ENCODE data around the gene ONECUT3. TPM values are rescaled to one million over a fixed set of nuclear protein-coding genes. Genes with fewer than 3 reads are reported as not detected.

Gene ONECUT3
- total and polyA plus RNA-seq, 9 of the 15 experiments (the other 6 are each of a cell fraction or from before 2014, with no cell fraction given): not detected

DNA sequence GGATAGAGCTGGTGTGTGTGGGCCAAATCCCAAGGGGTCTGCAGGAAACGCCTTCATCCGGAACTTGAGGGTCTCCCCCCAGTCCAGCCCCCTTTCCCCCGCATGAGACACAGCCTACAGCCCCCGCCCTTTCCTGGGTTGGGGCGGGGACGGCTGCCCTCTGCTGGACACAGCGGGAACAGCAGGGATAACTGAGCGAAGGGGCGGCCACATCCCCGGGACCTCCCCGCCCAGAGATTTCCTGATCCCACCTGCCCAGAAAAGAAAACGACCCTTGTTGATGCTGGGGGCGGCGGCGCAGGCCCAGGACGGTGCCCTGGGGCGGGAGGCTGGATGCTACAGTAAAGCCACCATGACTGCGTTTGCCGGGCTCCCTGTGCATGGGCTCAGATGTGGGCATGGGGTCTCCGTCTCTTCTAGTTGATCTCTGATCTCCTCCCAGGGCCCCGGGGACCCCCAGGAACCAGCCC, 14.2 kb downstream of the ONECUT3 start:
- POLR2A ChIA-PET: interaction anchor here (0.5 to 0.6 kb wide), 2 partner anchors 80 to 334 kb away, joined by 3 read pairs; no protein-coding TSS in a partner anchor
- TF ChIP-seq CREM (IDR thresholded peaks at IDR 0.05; ENCODE audit: low read depth): peak; percentile 32; the same call in 1 of the 2 replicates
- TF ChIP-seq SIN3B (IDR thresholded peaks at IDR 0.05; ENCODE audit: low read depth): peak; percentile 24; the same call in 1 of the 2 replicates
- TF ChIP-seq ZNF668 (CRISPR knock-in tag; IDR thresholded peaks at IDR 0.05): no peak
- peak; percentile 52; the same call in 1 of the 2 replicates for TF ChIP-seq GATAD2B (IDR thresholded peaks at IDR 0.05; ENCODE audit: borderline replicate concordance)
- TF ChIP-seq PRPF4 (IDR thresholded peaks at IDR 0.05; ENCODE audit: insufficient read depth, low read depth, low read length, poor library complexity, severe bottlenecking): no peak
- TF ChIP-seq, protein P1, sequence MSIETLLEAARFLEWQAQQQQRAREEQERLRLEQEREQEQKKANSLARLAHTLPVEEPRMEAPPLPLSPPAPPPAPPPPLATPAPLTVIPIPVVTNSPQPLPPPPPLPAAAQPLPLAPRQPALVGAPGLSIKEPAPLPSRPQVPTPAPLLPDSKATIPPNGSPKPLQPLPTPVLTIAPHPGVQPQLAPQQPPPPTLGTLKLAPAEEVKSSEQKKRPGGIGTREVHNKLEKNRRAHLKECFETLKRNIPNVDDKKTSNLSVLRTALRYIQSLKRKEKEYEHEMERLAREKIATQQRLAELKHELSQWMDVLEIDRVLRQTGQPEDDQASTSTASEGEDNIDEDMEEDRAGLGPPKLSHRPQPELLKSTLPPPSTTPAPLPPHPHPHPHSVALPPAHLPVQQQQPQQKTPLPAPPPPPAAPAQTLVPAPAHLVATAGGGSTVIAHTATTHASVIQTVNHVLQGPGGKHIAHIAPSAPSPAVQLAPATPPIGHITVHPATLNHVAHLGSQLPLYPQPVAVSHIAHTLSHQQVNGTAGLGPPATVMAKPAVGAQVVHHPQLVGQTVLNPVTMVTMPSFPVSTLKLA (conservative IDR thresholded peaks at IDR 0.05): peak; percentile 33 to 51; a peak in 1 of 4 replicates
- no peak for TF ChIP-seq GTF2E2 (tag; IDR thresholded peaks at IDR 0.05)
- no peak for TF ChIP-seq ZNF584 (CRISPR knock-in tag; IDR thresholded peaks at IDR 0.05; ENCODE audit: low read depth)
- TF ChIP-seq, protein P2, sequence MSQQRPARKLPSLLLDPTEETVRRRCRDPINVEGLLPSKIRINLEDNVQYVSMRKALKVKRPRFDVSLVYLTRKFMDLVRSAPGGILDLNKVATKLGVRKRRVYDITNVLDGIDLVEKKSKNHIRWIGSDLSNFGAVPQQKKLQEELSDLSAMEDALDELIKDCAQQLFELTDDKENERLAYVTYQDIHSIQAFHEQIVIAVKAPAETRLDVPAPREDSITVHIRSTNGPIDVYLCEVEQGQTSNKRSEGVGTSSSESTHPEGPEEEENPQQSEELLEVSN (IDR thresholded peaks at IDR 0.05; ENCODE audit: borderline replicate concordance in 1 of 2, extremely low read depth in 1 of 2, insufficient read depth in 1 of 2, insufficient read length in 1 of 2, low read depth in 1 of 2, low read length in 1 of 2, poor library complexity in 1 of 2, severe bottlenecking in 1 of 2): peak in 1 of 2 experiments; percentile 41
- TF ChIP-seq MTA3 (IDR thresholded peaks at IDR 0.05; ENCODE audit: borderline replicate concordance): 0 out of 2 replicates have a peak, but pooled peaks have one; percentile 16
- no peak for TF ChIP-seq PCBP2 (IDR thresholded peaks at IDR 0.05; ENCODE audit: low read depth, low read length, poor library complexity, severe bottlenecking)
- TF ChIP-seq FOXP1 (CRISPR knock-in tag; IDR thresholded peaks at IDR 0.05): peak; percentile 30; the same call in 1 of the 2 replicates
- TF ChIP-seq ZNF75A (CRISPR knock-in tag; IDR thresholded peaks at IDR 0.05): no peak
- no peak for TF ChIP-seq ZNF133 (CRISPR knock-in tag; IDR thresholded peaks at IDR 0.05)
- peak; percentile 21; the same call in 1 of the 2 replicates for TF ChIP-seq ARID1B (IDR thresholded peaks at IDR 0.05)
- peak; percentile 72 for TF ChIP-seq CC2D1A (IDR thresholded peaks at IDR 0.05)
- TF ChIP-seq HNRNPH1 (optimal IDR thresholded peaks at IDR 0.05; ENCODE audit: low read depth, low read length): no peak

More for the DNA sequence above, 14.2 kb downstream of the ONECUT3 start:
- Histone ChIP-seq H3K4me1 (replicated peaks in 1 of 2; ENCODE audit: control insufficient read depth in 2 of 2, insufficient read depth in 2 of 2, low read length in 2 of 2) (peaks cover 9 to 51% of the 10 kb centered on the region in 2 experiments; a peak in 4 of 5 replicates), H3K36me3 (ENCODE audit: control insufficient read depth, insufficient read depth, low read length) (no peaks in the 10 kb centered on the region), H4K20me1 (replicated peaks; ENCODE audit: control insufficient read depth, insufficient read depth, low read length) (no peaks in the 10 kb centered on the region), H3K9ac (ENCODE audit: insufficient read depth in 1 of 2, low read depth in 2 of 2, low read length in 2 of 2) (peak overlapping the region; percentile 39 to 84), H3K4me3 (no peak overlapping the region), H3K79me2 (ENCODE audit: control insufficient read depth, insufficient read depth, low read length) (no peaks in the 10 kb centered on the region), H3K27me3 (ENCODE audit: control insufficient read depth in 2 of 2, insufficient read depth in 2 of 2, low read length in 2 of 2) (peaks cover 0 to 10% of the 10 kb centered on the region in 2 experiments; a peak in 4 of 5 replicates), H3K9me3 (replicated peaks; ENCODE audit: control insufficient read depth, insufficient read depth, low read depth, low read length) (peaks cover 9% of the 10 kb centered on the region), H3K27ac (ENCODE audit: extremely low read depth, low read depth, low read length) (no peak overlapping the region; the same call in 2 of the 3 replicates), H2AFZ (ENCODE audit: low read depth, low read length) (peak overlapping the region; percentile 80), H3K4me2 (ENCODE audit: insufficient read depth, low read length) (peak overlapping the region; percentile 27; the same call in 1 of the 2 replicates), H3K9me1 (ENCODE audit: control insufficient read depth, insufficient read depth, low read length) (no peaks in the 10 kb centered on the region)
- 3% methylated on average over 18 of the region's 21 CpGs for WGBS (ENCODE audit: insufficient coverage, low coverage, missing lambda C conversion rate)
- intact Hi-C loops (cut with micrococcal nuclease) (loop anchor here (1.0 to 10.0 kb wide), 3 partner anchors 95 to 223 kb away; partner anchors contain the start of gene UQCR11), in situ Hi-C loops (cut with MboI) (loop anchor here (5.0 to 10.0 kb wide), 2 partner anchors 95 to 223 kb away; no protein-coding TSS in a partner anchor)
- CTCF ChIA-PET (ENCODE audit: low intra/inter-chr PET ratio): interaction anchor here (0.6 to 4.0 kb wide), 7 partner anchors 16 to 482 kb away, joined by 3 to 84 read pairs (median 3); partner anchors contain the start of gene UQCR11
- FAIRE-seq (peak; percentile 52), DNase-seq (ENCODE audit: extremely low read depth in 1 of 4, low spot score in 3 of 4) (peak; percentile 80 to 94 (median 90)), ATAC-seq (peak; percentile 90)
- BruUV-seq (replicated peaks): no TSS peak
